Vagina (tissue), 2 donors: ENCODE results near the gene MED15.

Experiments
- CTCF ChIP-seq, 3 experiments: fragments of 450-650 bp in 2 of 3; fragments of 200-600 bp in 1 of 3; sonication (generic) in 1 of 3; IDR thresholded peaks; one replicate each; pipeline ENCODE4 v1.5.1; 2017 to 2019; ENCODE audit warnings: antibody characterized with exemption in 3 of 3, mild to moderate bottlenecking in 2 of 3, moderate library complexity in 2 of 3
- POLR2A ChIP-seq, 2 donors: fragments of 450-650 bp; IDR thresholded peaks; one replicate each; pipeline ENCODE4 v1.6.1; 2017; ENCODE audit warnings: antibody characterized with exemption in 2 of 2, mild to moderate bottlenecking in 2 of 2, moderate library complexity in 2 of 2

- TF ChIP-seq CTCF (IDR thresholded peaks at IDR 0.05) (peak; percentile 54 to 90 (median 86)), POLR2A (IDR thresholded peaks at IDR 0.05) (peak in 1 of 2 donors; percentile 71)
Observed at GRCh38 chr22:20495861-20496681, 11.3 kb upstream of the MED15 start.
